ENCODE measurements around the gene NPDC1.

The NPDC1 gene

GRCh38 chr9:137023157-137023556 lies 22.8 kb downstream of the NPDC1 start:
- DNase-seq: no peak

DNA sequence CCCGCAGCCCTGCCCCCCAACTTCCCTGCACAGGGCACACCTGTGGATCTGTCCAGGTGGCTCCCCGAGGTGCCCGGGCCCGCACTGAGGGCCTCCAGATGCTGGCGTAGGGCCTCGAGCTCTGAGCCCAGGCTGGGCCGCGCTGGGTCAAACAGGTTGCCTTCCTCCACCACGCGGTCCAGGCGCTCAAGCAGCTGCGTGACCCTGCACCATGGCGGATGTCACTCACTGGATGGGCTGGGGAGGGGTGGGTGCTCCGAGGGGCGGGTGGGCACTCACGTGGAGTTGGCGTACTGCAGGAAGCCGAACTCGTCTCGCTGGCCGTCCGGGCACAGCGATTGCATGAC lies 23.3 kb downstream of the NPDC1 start:
- DNase-seq: no peak

- peak; percentile 91 for DNase-seq
These were observed 23.9 kb downstream of the NPDC1 start for GRCh38 chr9:137021979-137022661.

DNA sequence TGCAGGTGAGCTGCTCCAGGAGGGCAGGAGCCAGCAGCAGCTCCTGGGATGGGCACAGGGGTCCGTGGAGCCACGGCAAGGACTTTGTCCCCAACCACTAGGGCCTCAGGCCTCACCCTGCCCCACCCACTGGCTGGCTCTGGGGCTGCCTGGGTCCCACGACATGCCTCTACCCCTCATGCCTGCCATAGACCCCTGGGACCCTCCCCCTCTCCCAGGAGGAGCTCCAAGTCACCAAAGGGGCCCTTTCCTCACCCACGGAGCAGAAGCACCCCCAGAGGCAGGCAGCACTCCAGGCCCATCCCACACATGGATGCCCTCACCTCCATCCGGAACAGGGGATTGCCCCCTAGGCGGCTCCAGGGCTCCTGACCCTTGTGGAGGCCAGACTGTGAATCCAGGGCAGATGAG lies 24.4 kb downstream of the NPDC1 start:
- no peak for DNase-seq

- DNase-seq: no peak
These were observed 25.0 kb downstream of the NPDC1 start for GRCh38 chr9:137020771-137021567.

- DNase-seq: no peak
These were observed 25.9 kb downstream of the NPDC1 start for GRCh38 chr9:137019891-137020683.

DNA sequence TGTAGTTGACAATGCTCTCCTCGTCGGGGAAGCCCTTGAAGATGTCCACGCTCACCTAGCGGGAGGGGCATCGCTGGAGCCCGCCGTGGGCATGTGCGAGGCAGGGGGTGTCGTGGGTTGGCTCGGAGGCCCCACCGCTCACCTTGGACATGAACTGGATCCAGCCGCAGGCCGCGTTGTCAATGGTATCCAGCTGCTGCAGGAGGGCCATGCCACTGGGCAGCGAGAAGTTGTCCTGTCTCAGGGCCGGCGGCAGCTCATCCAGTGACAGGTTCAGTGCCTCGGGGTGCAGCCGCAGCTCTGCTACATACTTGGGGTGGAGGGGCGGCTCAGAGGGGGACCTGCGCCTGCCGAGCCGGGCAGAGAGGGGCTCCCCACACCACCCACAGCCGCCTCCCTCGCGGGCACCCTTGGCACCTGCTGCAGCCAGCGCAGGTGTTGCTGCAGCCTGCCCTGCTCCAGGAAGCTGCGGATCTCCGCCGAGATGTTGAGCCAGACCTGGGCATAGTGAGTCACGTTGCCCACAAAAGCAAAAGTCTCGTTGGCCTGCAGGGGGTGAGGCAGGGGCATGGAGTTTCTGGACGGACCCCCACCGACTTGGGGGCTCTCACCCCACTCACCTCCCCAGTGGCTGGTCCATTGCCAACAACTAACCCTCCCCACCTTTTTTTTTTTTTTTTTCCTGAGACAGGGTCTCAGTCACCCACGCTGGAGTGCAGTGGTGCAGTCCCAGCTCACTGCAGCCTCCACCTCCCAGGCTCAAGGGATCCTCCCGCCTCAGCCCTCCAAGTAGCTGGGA lies 27.0 kb downstream of the NPDC1 start:
- no peak for DNase-seq

GRCh38 chr9:137017791-137018497 lies 28.0 kb downstream of the NPDC1 start:
- DNase-seq: no peak

- DNase-seq: no peak
These were observed 28.9 kb downstream of the NPDC1 start for GRCh38 chr9:137017071-137017470.

DNA sequence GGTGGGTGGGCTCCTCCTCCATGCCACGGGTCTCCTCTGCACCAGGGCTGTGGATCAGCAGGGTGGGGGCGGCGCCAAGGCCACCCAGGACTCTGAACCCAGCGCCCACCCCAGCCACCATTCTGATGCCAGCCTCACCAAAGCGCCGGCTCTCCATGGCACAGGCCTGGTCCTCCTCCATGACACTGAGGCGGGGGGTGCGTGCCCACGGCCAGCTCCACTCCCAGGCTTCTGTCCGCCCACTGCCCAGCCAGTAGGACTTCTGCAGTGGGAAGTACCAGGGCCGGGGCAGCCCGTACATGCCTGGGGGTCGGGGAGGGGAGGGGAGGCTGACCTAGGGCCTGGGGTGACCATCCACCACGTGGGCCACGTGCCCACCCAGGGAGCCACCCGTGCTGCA lies 29.5 kb downstream of the NPDC1 start:
- DNase-seq: no peak

DNA sequence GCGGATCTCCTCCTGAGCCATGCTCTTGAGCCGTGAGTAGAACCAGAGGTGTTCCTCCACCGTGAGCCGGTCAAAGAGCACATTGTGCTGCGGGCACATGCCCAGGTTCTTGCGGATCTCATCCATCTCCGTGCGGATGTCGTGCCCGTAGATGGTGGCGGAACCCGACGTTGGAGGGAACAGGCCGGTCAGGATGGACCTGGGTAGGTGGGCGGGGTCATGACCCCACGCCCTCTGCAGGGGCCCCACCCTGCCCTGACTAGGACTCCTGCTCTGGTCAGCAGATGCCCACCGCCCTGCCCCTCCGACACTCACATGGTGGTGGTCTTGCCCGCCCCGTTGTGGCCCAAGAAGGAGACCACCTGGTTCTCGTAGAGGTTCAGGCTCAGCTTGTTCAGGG lies 30.0 kb downstream of the NPDC1 start:
- no peak for DNase-seq

DNA sequence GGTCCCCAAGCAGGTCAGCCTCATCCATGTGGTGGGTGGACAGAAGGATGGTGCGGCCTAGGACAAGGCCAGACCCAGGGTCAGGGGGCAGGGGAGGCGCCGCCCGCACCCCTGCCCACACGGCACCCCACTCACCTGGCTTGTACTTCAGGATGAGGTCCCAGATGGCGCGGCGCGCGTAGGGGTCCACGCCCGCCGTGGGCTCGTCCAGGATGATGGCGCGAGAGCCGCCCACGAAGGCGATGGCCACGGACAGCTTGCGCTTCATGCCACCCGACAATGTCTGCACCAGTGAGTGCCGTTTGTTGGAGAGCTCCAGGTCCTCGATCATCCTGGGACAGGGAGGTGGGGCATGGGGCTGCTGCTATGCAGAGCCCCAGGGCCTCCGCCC lies 30.4 kb downstream of the NPDC1 start:
- no peak for DNase-seq

- DNase-seq: no peak
These were observed 31.0 kb downstream of the NPDC1 start for GRCh38 chr9:137014776-137015539.

DNA sequence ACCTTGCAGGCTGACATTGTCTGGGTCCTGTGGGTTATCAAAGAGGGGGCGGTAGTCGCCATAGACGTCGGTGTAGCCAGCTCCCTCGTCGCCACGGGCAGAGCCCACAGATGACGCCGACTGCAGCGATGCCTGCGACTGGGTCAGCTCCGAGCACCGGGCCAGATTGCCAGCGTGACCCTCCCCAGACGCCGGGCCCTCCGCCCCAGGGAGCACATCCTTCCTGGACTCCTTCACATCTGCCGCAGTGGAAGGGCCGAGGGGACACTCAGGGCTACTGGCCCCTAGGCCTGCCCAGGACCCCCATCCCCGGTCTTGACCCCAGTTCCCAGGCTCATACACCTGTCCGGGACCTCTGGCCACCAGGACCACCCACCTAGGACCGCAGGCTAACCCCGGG lies 31.8 kb downstream of the NPDC1 start:
- DNase-seq: no peak

GRCh38 chr9:137013571-137013940 lies 32.4 kb downstream of the NPDC1 start:
- DNase-seq: no peak

GRCh38 chr9:137012694-137013570 lies 33.0 kb downstream of the NPDC1 start:
- DNase-seq: no peak

DNA sequence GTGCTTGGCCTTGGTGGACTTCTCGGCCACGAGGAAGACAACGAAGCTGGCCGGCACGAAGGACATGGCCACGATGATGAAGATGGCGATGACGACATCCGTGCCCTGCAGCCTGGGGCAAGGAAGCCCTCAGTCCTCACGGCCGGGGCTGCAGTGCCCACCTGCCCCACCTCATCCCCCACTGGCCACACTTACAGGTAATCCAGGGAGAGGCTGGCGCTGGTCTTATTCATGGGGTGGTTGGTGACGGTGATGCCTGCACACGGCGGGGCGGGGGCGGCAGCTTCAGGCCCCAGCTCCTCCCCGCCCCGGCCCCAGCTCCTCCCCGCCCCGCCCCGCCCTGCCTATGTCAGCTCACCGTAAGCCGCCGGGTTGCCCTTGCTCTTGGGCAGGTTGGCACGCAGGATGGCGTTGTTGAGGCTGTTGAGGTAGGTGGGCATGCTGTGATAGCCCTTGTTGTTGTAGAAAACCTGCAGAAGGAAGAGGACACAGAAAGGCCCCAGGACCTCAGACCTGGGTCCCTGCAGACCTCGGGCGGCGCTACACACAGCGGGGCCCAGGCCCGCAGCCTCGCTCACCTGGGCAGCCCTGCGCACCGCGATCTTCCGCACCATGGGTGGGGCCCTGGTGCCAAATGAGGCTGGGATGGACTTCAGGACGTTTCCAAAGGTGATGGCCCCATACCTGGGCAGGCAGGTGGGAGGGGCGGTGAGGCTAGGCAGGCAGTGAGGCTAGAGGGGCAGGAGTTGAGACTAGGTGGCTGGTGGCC lies 33.9 kb downstream of the NPDC1 start:
- no peak for DNase-seq

DNA sequence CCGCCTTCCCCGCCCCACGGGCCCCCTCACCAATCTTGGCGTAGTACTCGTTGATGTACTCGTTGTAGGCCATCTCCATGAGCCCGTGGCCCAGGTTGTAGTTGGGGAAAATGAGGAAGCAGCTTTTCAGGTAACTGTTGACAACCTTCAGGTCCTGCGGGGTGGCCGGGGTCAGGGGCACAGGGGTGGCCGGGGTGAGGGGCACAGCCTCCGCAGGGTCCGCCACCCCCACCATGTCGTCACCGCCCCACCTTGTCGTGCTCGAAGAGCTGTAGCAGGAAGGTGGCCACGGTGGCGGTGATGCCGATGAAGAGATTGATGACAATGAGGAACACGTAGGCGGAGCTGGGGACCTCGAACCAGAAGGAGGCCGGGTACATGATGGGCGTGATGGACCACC lies 34.8 kb downstream of the NPDC1 start:
- DNase-seq: no peak

DNA sequence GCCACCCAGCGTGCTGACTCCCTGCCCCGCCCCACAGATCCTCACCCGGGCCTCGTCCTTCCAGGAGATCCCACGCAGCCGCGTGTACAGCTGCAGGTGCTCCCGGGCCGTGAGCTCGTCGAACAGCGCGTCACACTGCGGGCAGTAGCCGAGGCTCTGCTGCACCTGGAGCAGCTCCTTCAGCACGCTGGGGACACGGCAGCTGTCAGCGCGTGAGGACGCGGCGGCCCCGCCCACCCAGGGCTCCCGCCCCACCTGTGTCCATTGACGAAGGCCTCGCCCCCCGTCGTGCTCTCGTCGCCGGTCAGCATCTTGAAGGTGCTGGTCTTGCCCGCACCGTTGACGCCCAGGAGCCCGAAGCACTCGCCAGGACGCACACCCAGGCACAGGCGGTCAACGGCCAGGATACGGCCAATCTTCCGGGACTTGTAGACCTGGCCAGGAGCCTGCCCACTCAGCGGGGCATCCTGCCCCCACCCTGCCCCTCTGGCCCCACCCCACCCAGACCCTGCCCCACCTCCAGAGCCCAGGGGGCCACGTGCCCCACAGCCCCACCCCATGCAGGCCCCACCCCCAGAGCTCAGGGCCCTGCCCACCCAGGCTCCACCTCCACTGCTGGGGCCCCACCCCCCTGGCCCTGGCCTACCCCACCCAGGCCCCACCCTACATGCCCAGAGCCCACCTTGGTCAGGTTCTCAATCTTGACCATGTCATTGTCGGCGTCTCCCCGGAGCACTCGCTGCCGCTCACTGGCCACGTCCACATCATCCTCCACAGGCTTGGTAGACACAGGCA lies 35.8 kb downstream of the NPDC1 start:
- no peak for DNase-seq

All from activated effector memory CD4-positive, alpha-beta T cell treated with anti-CD3 and anti-CD28 coated beads, Interleukin-2, amount 50 U/mL, for 16 hours (primary cell).